H1 (cell line): ENCODE results near the gene GAB2. TPM values are rescaled to one million over a fixed set of nuclear protein-coding genes. Genes with fewer than 3 reads are reported as not detected.

ENCODE experiments used
- ASH2L ChIP-seq: fragments of 200-600, 300-600 bp; sonication (generic); IDR thresholded peaks from one replicate; pipeline ENCODE4 v1.7.1; 2017; ENCODE audit warnings: low read length
- ATF2 ChIP-seq: IDR thresholded peaks from 2 replicates; pipeline ENCODE4 v1.6.1; 2012; ENCODE audit warnings: low read length, inconsistent platforms
- ATF3 ChIP-seq: IDR thresholded peaks from 2 replicates; pipeline ENCODE4 v1.6.1; 2011; ENCODE audit warnings: low read depth, mild to moderate bottlenecking, low read length; ENCODE audit not compliant: insufficient read depth
- BCL11A ChIP-seq, 2 experiments: IDR thresholded peaks; one replicate each; pipeline ENCODE4 v1.6.1; 2011; ENCODE audit warnings: low read depth in 2 of 2, low read length in 2 of 2, mild to moderate bottlenecking in 2 of 2
- CHD1 ChIP-seq: IDR thresholded peaks from 2 replicates; pipeline ENCODE4 v1.6.1; 2012; ENCODE audit warnings: low read depth, low read length, improper control_type of control experiment
- EP300 ChIP-seq, 2 experiments: IDR thresholded peaks; 1 replicate in 1 of 2; 2 replicates in 1 of 2; pipeline ENCODE4 v1.6.1; 2011 to 2012; ENCODE audit warnings: low read depth in 2 of 2, low read length in 2 of 2, mild to moderate bottlenecking in 2 of 2, borderline replicate concordance in 1 of 2, inconsistent platforms in 1 of 2, moderate library complexity in 1 of 2
- HDAC2 ChIP-seq, 2 experiments: fragments of 300-600 bp in 1 of 2; sonication (generic) in 1 of 2; IDR thresholded peaks; 2 replicates each; pipeline ENCODE4 v1.6.1; 2011 to 2012; ENCODE audit warnings: low read depth in 2 of 2, low read length in 2 of 2, mild to moderate bottlenecking in 2 of 2, moderate library complexity in 2 of 2, borderline replicate concordance in 1 of 2, inconsistent platforms in 1 of 2
- KDM1A ChIP-seq: fragments of 200-600, 300-600 bp; sonication (generic); IDR thresholded peaks from 2 replicates; pipeline ENCODE4 v1.7.1; 2016; ENCODE audit warnings: mild to moderate bottlenecking, low read length, borderline replicate concordance
- MAFK ChIP-seq: IDR thresholded peaks from 2 replicates; pipeline ENCODE4 v1.6.1; 2012; ENCODE audit warnings: low read depth, mild to moderate bottlenecking, improper control_type of control experiment, low read length
- NANOG ChIP-seq: IDR thresholded peaks from 2 replicates; pipeline ENCODE4 v1.6.1; 2011; ENCODE audit warnings: low read length, low read depth, mild to moderate bottlenecking, inconsistent platforms; ENCODE audit not compliant: insufficient read depth, poor library complexity, severe bottlenecking
- NRF1 ChIP-seq: IDR thresholded peaks from 2 replicates; pipeline ENCODE4 v1.6.1; 2011; ENCODE audit warnings: mild to moderate bottlenecking, low read depth, low read length, improper control_type of control experiment
- POLR2AphosphoS5 ChIP-seq: IDR thresholded peaks from 2 replicates; pipeline ENCODE4 v1.6.1; 2011; ENCODE audit warnings: low read depth, low read length
- RAD21 ChIP-seq, 2 experiments: IDR thresholded peaks in 1 of 2; conservative IDR thresholded peaks in 1 of 2; 2 replicates each; pipeline ENCODE4 v1.6.1; 2011; ENCODE audit warnings: low read depth in 2 of 2, low read length in 2 of 2, improper control_type of control experiment in 1 of 2, inconsistent platforms in 1 of 2, mild to moderate bottlenecking in 1 of 2, moderate library complexity in 1 of 2
- RBBP5 ChIP-seq: IDR thresholded peaks from 2 replicates; pipeline ENCODE4 v1.7.1; 2012; ENCODE audit warnings: low read depth, mild to moderate bottlenecking, inconsistent platforms, low read length, moderate library complexity, borderline replicate concordance
- RXRA ChIP-seq: IDR thresholded peaks from 2 replicates; pipeline ENCODE4 v1.6.1; 2011; ENCODE audit warnings: low read depth, mild to moderate bottlenecking, low read length, moderate library complexity; ENCODE audit not compliant: insufficient read depth
- SAP30 ChIP-seq: fragments of 300-600 bp; sonication (generic); IDR thresholded peaks from 2 replicates; pipeline ENCODE4 v1.7.1; 2012; ENCODE audit warnings: low read length, moderate library complexity, mild to moderate bottlenecking, inconsistent platforms; ENCODE audit not compliant: insufficient read depth, insufficient replicate concordance
- SIN3A ChIP-seq, 2 experiments: IDR thresholded peaks in 1 of 2; conservative IDR thresholded peaks in 1 of 2; 2 replicates each; pipeline ENCODE4 v1.6.1; 2011 to 2012; ENCODE audit warnings: low read length in 2 of 2, improper control_type of control experiment in 1 of 2, low read depth in 1 of 2, mild to moderate bottlenecking in 1 of 2
- SIRT6 ChIP-seq: IDR thresholded peaks from one replicate; pipeline ENCODE4 v1.7.1; 2012; ENCODE audit warnings: low read length, inconsistent platforms
- SP1 ChIP-seq: IDR thresholded peaks from 2 replicates; pipeline ENCODE4 v1.6.1; 2011; ENCODE audit warnings: low read depth, low read length
- TAF1 ChIP-seq: IDR thresholded peaks from 2 replicates; pipeline ENCODE4 v1.6.1; 2011; ENCODE audit warnings: mild to moderate bottlenecking, low read depth, low read length
- polyA plus RNA-seq, 7 experiments: library from polyadenylated mRNA; depleted of rRNA in 3 of 7; stranded (reverse) in 5 of 7; unstranded in 2 of 7; fragments of >200 nt in 5 of 7; fragments of 200-250 nt in 2 of 7; gene quantifications; 1 replicate in 5 of 7; 2 replicates in 1 of 7; 4 replicates in 1 of 7; pipeline versions ENCODE4 v1.2.1 to v1.2.3, GENCODE V29; 2011 to 2013; ENCODE audit warnings: missing spikeins in 2 of 7, mixed read lengths in 2 of 7
- total RNA-seq: library from RNA; stranded (reverse); fragmentation: NEBNext Ultra II Directional; extraction: Animal tissue kit (Norgen Biotek cat#: 25700); gene quantifications from 2 replicates; pipeline ENCODE4 v1.2.1, GENCODE V29; 2021

The GAB2 gene
- total and polyA plus RNA-seq, 2 of the 8 experiments (the other 6 are each of a cell fraction or from before 2014, with no cell fraction given) = 6.3 to 14.0 TPM

GRCh38 chr11:78188286-78189173 lies 229.1 kb downstream of the GAB2 start, which contains the start of the genes KCTD21 and USP35 (continued):
- TF ChIP-seq NRF1 = no peak
- TF ChIP-seq BCL11A (IDR thresholded peaks at IDR 0.05; ENCODE audit: low read depth in 2 of 2, low read length in 2 of 2) = no peak
- TF ChIP-seq CHD1 = no peak
- no peak for TF ChIP-seq EP300 (IDR thresholded peaks at IDR 0.05; ENCODE audit: borderline replicate concordance in 1 of 2, low read depth in 2 of 2, low read length in 2 of 2)
- no peak for TF ChIP-seq MAFK
- no peak for TF ChIP-seq RXRA
- no peak for TF ChIP-seq RAD21 (IDR thresholded peaks at IDR 0.05 in 1 of 2, conservative IDR thresholded peaks at IDR 0.05 in 1 of 2; ENCODE audit: low read depth in 2 of 2, low read length in 2 of 2)
- TF ChIP-seq TAF1 = peak; percentile 35; the same call in 1 of the 2 replicates
- TF ChIP-seq KDM1A = peak; percentile 100
- TF ChIP-seq ASH2L = peak; percentile 94
- TF ChIP-seq POLR2AphosphoS5 = no peak
- peak in 1 of 2 experiments; percentile 99; a peak in 2 of 4 replicates for TF ChIP-seq HDAC2 (IDR thresholded peaks at IDR 0.05; ENCODE audit: borderline replicate concordance in 1 of 2, low read depth in 2 of 2, low read length in 2 of 2)
- TF ChIP-seq SIN3A (conservative IDR thresholded peaks at IDR 0.05 in 1 of 2, IDR thresholded peaks at IDR 0.05 in 1 of 2; ENCODE audit: low read depth in 1 of 2, low read length in 2 of 2) = peak; percentile 15 to 61; a peak in 2 of 4 replicates
- no peak for TF ChIP-seq ATF2
- peak; percentile 35; the same call in 1 of the 2 replicates for TF ChIP-seq RBBP5
- peak; percentile 18 for TF ChIP-seq SAP30
- TF ChIP-seq NANOG = no peak
- TF ChIP-seq ATF3 = no peak
- peak; percentile 54; the same call in 1 of the 2 replicates for TF ChIP-seq SP1
- TF ChIP-seq SIRT6 = no peak
